Heart left ventricle (tissue), 13 donors: ENCODE data around the gene RNF167.

ENCODE experiments used
- CTCF ChIP-seq, 12 donors: fragments of 200-600 bp; sonication (generic) in 4 of 12; IDR thresholded peaks; one replicate each; pipeline versions ENCODE4 v1.5.0 to v1.8.0; 2018 to 2022; ENCODE audit warnings: antibody characterized with exemption in 12 of 12, mild to moderate bottlenecking in 5 of 12
- POLR2A ChIP-seq, 2 donors: fragments of 450-650 bp; IDR thresholded peaks; one replicate each; pipeline ENCODE4 v1.6.1; 2017; ENCODE audit warnings: antibody characterized with exemption in 2 of 2, mild to moderate bottlenecking in 2 of 2, moderate library complexity in 2 of 2
- donor health status: ischemic (EF 13 %, LVEDD 7.1; RV severe dilation, severe dysfunction).
- donor health status: DM: no; HTN: yes; CAD: no.
- donor health status: DM: no; HTN: no; CAD: no.
- donor health status: ischemic (EF 25% LVEDD 6.9; RV normal size, moderate dysfunction).
- donor health status: ischemic (EF 25% LVEDD 5.7; RV mildly dilated, moderate dysfunction).
- donor health status: ischemic (EF 35%, LVEDD 5.7; RV mildly dilated, moderate dysfunction).
- donor health status: nonischemic (EF 11% LVEDD 7.7; RV severe dilation, severe dysfunction).
- donor health status: DM: yes; HTN: yes; CAD: no.
- donor health status: PGD.
- donor health status: ischemic (EF 29% LVEDD 5.4; RV normal size, mild dysfunction).
- donor health status: nonischemic (EF 23%, LVEDD 6.1; RV moderate dilation, normal function).

- TF ChIP-seq CTCF (IDR thresholded peaks at IDR 0.05) (no peak), POLR2A (IDR thresholded peaks at IDR 0.05) (no peak)
Observed at GRCh38 chr17:4940555-4941318, 669 bp downstream of the RNF167 start.
